Measurements from ENCODE around the gene ALOX12B. TPM values are rescaled to one million over a fixed set of nuclear protein-coding genes. Genes with fewer than 3 reads are reported as not detected.

ALOX12B gene
- polyA plus RNA-seq, 1 of the 3 experiments (the other 2 are of a cell fraction), result 0.20 TPM

DNA sequence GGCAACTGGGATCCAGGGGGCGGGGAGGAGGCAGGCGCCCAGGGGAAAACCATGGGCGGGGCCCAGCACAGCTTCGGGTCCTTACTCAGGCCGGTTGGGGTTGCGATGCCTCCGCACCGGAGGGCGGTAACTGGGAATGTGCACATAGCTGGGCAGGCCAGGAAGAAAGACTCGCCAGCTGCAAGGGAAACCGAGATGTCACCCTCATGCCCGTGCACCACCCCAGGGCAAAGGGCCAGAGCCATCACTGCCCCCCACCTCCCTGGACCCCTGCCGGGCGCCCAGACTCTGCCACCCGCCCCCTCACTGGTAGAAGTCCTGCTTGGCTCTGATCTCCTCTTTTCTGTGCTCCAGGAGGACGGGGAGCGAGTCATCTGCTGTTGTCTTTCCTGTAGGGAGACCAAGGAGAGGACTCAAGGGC, 6.7 kb downstream of the ALOX12B start:
- H3K4me3 ChIP-seq (ENCODE audit: low read depth in 2 of 2, low read length in 1 of 2), result no peak overlapping the region
- 79% methylated on average over 10 of the region's 17 CpGs for WGBS (ENCODE audit: low lambda C conversion rate)
- H3K9ac ChIP-seq, result no peak overlapping the region
- ChIA-PET POLR2A (no interaction called here), CTCF (interaction anchor here (0.6 to 20.8 kb wide), 14 partner anchors 10 to 259 kb away, joined by 3 to 390 read pairs (median 6); partner anchors contain the start of genes ALOX12B and ALOXE3)
- H3K9me2 ChIP-seq, result no peaks in the 10 kb centered on the region
- H3K27ac ChIP-seq (ENCODE audit: low read depth in 2 of 2, low read length in 1 of 2), result no peak overlapping the region
- H3K9me3 ChIP-seq, result no peaks in the 10 kb centered on the region
- peaks cover 0 to 6% of the 10 kb centered on the region in 2 experiments; a peak in 1 of 4 replicates for H3K4me1 ChIP-seq (ENCODE audit: control insufficient read depth in 1 of 2, insufficient read depth in 2 of 2, low read depth in 1 of 2, low read length in 1 of 2)
- H3F3A ChIP-seq (replicated peaks; ENCODE audit: insufficient read depth), result no peaks in the 10 kb centered on the region
- H3K27me3 ChIP-seq (ENCODE audit: insufficient read depth), result peaks cover 34% of the 10 kb centered on the region
- no peaks in the 10 kb centered on the region for H3K36me3 ChIP-seq (replicated peaks in 1 of 2; ENCODE audit: control insufficient read depth in 1 of 2, insufficient read depth in 2 of 2, low read length in 1 of 2)
- no peaks in the 10 kb centered on the region for H3K79me2 ChIP-seq (ENCODE audit: insufficient read depth)
- TF ChIP-seq SMC3 (IDR thresholded peaks at IDR 0.05; ENCODE audit: low read depth, low read length) (no peak), GATA2 (CRISPR knock-in tag; IDR thresholded peaks at IDR 0.05) (no peak), GABPA (IDR thresholded peaks at IDR 0.05; ENCODE audit: low read depth) (no peak), YY1 (IDR thresholded peaks at IDR 0.05; ENCODE audit: low read depth) (no peak), TEAD4 (IDR thresholded peaks at IDR 0.05; ENCODE audit: borderline replicate concordance, insufficient read depth) (no peak), TAF1 (IDR thresholded peaks at IDR 0.05; ENCODE audit: borderline replicate concordance, low read depth, low read length) (no peak), JUND (IDR thresholded peaks at IDR 0.05) (no peak)
- TF ChIP-seq, protein P1, sequence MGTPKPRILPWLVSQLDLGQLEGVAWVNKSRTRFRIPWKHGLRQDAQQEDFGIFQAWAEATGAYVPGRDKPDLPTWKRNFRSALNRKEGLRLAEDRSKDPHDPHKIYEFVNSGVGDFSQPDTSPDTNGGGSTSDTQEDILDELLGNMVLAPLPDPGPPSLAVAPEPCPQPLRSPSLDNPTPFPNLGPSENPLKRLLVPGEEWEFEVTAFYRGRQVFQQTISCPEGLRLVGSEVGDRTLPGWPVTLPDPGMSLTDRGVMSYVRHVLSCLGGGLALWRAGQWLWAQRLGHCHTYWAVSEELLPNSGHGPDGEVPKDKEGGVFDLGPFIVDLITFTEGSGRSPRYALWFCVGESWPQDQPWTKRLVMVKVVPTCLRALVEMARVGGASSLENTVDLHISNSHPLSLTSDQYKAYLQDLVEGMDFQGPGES (IDR thresholded peaks at IDR 0.05; ENCODE audit: low read depth, low read length), result no peak
- DNase-seq, result no peak
- no peaks in the 10 kb centered on the region for H4K20me1 ChIP-seq (ENCODE audit: insufficient read depth)
- H2AFZ ChIP-seq (ENCODE audit: low read depth), result no peak overlapping the region
- H3K4me2 ChIP-seq, result no peak overlapping the region

DNA sequence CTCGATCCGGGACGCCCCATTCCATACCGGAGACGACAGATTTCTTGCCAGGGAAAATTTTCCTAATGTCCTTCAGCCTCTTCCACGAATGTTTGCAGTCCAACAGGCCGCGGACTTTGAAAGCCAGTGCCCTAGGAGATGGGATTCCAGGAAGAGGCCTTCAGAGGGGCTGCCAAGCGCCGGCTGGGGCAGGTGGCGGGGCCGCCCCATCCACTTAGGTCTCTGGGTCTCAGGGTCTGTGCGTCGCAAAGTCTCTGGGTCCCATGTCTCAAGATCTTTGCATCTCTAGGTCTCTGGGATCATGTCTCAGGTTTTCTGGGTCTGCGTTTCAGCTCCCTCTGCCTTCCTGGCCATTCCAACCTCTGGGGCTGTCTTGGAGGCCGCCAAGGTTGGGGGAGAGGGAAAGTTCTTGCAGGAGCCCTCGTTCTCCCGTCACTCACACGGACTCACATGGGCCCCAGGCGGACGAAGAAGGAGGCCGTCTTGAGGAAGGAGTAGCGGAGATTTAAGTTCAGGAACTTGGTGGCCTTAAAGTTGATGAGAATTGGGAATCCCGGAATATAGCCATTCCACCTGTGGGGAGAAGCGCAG, 7.2 kb downstream of the ALOX12B start:
- no peak overlapping the region for H3K9ac ChIP-seq
- ChIA-PET CTCF (interaction anchor here (0.7 to 20.8 kb wide), 17 partner anchors 9 to 259 kb away, joined by 3 to 390 read pairs (median 7); partner anchors contain the start of genes ALOX12B and ALOXE3), POLR2A (no interaction called here)
- WGBS (ENCODE audit: low lambda C conversion rate), result 70% methylated on average over 11 of the region's 25 CpGs
- no peaks in the 10 kb centered on the region for H3K9me2 ChIP-seq
- TF ChIP-seq, protein P2, sequence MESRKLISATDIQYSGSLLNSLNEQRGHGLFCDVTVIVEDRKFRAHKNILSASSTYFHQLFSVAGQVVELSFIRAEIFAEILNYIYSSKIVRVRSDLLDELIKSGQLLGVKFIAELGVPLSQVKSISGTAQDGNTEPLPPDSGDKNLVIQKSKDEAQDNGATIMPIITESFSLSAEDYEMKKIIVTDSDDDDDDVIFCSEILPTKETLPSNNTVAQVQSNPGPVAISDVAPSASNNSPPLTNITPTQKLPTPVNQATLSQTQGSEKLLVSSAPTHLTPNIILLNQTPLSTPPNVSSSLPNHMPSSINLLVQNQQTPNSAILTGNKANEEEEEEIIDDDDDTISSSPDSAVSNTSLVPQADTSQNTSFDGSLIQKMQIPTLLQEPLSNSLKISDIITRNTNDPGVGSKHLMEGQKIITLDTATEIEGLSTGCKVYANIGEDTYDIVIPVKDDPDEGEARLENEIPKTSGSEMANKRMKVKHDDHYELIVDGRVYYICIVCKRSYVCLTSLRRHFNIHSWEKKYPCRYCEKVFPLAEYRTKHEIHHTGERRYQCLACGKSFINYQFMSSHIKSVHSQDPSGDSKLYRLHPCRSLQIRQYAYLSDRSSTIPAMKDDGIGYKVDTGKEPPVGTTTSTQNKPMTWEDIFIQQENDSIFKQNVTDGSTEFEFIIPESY (IDR thresholded peaks at IDR 0.05; ENCODE audit: borderline replicate concordance, low read depth), result no peak
- TF ChIP-seq GATA2 (CRISPR knock-in tag; IDR thresholded peaks at IDR 0.05), result no peak
- TF ChIP-seq FOXM1 (IDR thresholded peaks at IDR 0.05; ENCODE audit: low read depth), result no peak
- TF ChIP-seq ELF1 (IDR thresholded peaks at IDR 0.05), result no peak
- TF ChIP-seq MEF2A (IDR thresholded peaks at IDR 0.05; ENCODE audit: borderline replicate concordance, low read depth), result no peak
- H3K27ac ChIP-seq (ENCODE audit: low read depth in 2 of 2, low read length in 1 of 2), result no peak overlapping the region
- H3F3A ChIP-seq (replicated peaks; ENCODE audit: insufficient read depth), result no peaks in the 10 kb centered on the region
- peaks cover 0 to 6% of the 10 kb centered on the region in 2 experiments; a peak in 1 of 4 replicates for H3K4me1 ChIP-seq (ENCODE audit: control insufficient read depth in 1 of 2, insufficient read depth in 2 of 2, low read depth in 1 of 2, low read length in 1 of 2)
- H3K4me3 ChIP-seq (ENCODE audit: low read depth in 2 of 2, low read length in 1 of 2), result peak overlapping the region; percentile 49 to 63; a peak in 3 of 4 replicates
- H3K4me2 ChIP-seq, result peak overlapping the region; percentile 91
- H3K9me3 ChIP-seq, result no peaks in the 10 kb centered on the region
- no peaks in the 10 kb centered on the region for H3K36me3 ChIP-seq (replicated peaks in 1 of 2; ENCODE audit: control insufficient read depth in 1 of 2, insufficient read depth in 2 of 2, low read length in 1 of 2)
- no peaks in the 10 kb centered on the region for H3K79me2 ChIP-seq (ENCODE audit: insufficient read depth)
- peaks cover 33% of the 10 kb centered on the region for H3K27me3 ChIP-seq (ENCODE audit: insufficient read depth)
- H2AFZ ChIP-seq (ENCODE audit: low read depth), result 0 out of 2 replicates have a peak overlapping the region, but pooled peaks have one; percentile 74
- no peaks in the 10 kb centered on the region for H4K20me1 ChIP-seq (ENCODE audit: insufficient read depth)
- DNase-seq, result no peak
